GOT3 (cell line): ENCODE data around the gene ASTE1.
"Not testable (repeated sequence)": the region's sequence is repeated elsewhere in the genome, so short reads cannot be mapped to it uniquely, and the experiment has no call there.

Experiments used
- DNase-seq: peaks from one replicate; lab custom pipeline; 2025; ENCODE audit warnings: mixed read lengths; lab: John Stamatoyannopoulos, UW

The ASTE1 gene

DNA sequence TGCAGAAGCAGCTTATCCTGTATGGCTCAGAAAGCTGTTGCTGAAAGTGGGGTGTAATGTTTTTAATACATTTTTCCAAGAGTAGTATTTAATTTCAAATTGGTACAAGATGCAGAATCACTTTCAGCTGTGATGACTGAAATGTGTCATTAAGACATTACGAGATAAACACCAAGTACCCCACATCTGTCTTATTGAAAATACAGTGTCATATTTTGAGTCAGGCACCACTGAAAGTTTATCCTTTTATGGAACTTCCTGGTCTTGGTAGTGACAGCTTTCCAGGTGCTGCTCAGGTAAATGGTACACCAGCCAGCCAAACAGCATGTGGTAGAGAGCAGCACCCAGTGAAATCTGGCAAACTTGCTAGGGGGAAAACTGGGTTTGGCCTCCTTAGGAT lies 16.9 kb downstream of the ASTE1 start:
- no peak for DNase-seq

DNA sequence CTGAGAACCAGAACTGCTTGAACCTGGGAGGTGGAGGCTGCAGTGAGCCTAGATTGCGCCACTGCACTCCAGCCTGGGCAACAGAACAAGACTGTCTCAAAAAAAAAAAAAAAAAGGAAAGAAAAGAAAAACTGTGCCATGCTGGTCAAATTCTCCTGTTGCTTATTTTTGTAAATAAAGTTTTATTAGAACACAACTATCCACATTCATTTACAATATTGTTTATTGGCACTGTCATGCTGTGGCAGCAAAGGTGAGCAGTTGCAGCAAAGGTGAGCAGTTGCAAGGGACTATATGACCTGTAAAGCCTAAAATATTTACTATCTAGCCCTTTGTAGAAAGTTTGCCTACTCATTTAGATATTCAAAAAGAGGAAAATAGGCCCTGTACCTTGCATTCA lies 18.3 kb downstream of the ASTE1 start:
- no peak for DNase-seq

GRCh38 chr3:131007782-131008181 lies 18.8 kb downstream of the ASTE1 start:
- DNase-seq = no peak

DNA sequence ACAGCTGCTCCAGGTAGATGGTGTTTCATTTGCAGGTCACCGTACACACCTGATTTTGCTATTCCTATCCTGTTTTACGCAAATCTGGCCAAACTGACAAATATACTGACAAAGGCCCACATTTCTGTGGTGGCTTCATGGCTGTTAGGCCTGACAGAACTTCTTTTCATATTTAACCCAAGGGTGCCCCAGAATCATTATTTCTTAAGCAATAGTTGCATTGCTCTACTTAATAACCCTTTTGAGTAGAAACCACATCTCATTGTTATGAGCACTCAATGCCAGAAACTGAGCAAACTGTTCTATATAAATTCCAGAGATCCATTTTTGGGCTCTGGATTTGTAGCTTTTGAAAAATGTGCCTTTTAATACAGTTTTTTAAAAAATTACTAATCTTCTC lies 19.4 kb downstream of the ASTE1 start:
- DNase-seq = no peak

GRCh38 chr3:131004603-131005002 lies 22.0 kb downstream of the ASTE1 start:
- no peak for DNase-seq

DNA sequence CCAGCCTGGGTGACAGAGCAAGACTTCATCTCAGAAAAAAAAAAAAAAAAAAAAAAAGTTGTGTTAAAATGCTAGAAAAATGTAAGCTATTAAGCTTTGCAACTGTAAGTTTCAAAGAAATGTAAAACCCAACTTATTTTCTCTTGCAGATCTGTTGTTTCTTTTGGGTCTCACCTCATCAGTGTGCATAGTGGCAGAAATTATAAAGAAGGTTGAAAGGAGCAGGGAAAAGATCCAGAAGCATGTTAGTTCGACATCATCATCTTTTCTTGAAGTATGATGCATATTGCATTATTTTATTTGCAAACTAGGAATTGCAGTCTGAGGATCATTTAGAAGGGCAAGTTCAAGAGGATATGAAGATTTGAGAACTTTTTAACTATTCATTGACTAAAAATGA lies 25.6 kb downstream of the ASTE1 start:
- DNase-seq = no peak

DNA sequence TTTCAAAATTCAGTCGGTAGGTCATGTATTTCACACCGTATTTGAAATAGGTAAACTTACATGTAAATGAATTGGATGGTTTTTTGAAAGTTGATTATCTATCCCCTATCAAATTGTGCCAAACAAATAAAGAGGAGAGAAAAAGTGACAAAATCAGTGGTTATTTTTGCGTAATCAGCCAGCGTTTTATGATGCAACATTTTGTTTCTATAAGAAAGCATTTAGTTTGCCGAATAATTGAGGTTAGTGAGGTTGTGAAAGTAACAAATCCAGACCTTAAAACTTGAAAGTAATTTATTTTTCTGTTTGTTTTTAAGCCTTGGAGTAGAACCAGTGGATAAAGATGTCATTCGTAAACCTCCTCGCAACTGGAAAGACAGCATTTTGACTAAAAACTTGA lies 29.3 kb downstream of the ASTE1 start:
- DNase-seq = no peak

DNA sequence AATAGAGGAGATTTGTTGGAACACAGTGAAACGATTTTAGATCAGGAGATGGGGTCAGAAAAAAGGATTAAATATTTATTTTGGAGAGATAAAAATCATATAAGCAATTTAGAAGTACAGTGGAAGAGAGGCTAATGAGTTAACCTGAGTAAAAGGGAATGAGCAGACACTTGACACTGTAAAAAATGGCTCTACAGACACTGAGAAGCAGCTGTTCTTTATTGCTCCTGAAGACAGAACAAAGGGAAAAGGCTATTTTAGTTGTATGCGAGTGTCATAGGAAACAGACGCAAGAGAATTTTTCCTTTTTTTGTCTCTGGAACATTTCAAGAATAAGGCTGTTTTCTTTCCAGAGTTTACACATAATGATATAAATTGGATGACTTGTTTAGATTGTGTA lies 34.3 kb downstream of the ASTE1 start:
- no peak for DNase-seq

DNA sequence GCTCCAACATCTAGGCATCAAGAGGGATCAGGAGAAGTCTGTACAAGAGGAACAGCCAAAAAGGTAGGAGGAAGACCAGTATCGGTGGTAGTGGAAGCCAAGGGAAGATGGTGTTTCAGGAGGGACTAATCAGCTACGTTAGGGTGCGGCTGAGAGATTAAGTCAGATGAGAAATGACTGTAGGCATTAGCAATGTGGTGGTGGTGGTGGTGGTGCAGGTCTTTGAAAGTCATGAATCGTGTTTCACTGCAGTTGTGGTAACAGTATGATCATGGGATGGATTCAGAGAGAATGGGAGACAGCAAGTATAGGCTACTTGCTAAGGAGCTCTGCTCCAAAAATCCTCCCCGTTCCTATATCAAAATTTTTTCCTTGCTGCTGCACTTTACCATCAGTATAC lies 35.5 kb downstream of the ASTE1 start:
- DNase-seq = no peak

DNA sequence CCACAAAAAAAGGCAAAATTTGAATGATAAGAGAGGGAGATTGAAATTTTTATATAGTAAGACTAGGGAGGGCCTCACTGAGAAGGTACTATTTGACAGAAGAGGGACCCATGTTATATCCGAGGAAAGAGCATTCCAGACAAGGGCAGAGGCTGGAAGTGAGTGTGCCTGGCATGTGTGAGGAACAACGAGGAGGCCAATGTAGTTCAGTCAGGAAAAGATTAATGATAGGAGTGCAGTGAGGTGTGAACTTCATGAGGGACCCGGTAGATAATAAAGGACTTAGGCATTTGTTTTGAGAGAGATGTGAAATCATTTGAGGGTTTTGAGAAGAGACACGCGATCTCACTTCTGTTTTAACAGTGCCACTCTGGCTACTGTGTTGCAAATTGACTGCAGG lies 36.3 kb downstream of the ASTE1 start:
- no peak for DNase-seq

DNA sequence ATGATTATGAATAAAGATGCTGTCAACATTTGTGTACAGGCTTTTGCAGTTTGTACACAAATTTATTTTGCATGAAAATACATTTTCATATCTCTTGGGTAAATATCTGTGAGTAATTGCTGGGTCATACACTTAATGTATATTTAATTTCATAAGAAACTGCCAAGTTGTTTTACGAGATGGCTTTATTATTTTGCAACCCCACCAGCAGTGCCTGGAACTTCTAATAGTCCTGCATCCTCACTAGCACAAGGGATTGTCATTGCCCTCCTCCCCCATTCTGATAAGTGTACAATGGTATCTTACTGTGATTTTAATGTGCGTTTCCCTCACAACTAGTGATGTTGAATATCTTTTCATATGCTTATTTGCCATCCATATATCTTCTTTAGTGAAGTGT lies 45.2 kb downstream of the ASTE1 start:
- DNase-seq = no peak

DNA sequence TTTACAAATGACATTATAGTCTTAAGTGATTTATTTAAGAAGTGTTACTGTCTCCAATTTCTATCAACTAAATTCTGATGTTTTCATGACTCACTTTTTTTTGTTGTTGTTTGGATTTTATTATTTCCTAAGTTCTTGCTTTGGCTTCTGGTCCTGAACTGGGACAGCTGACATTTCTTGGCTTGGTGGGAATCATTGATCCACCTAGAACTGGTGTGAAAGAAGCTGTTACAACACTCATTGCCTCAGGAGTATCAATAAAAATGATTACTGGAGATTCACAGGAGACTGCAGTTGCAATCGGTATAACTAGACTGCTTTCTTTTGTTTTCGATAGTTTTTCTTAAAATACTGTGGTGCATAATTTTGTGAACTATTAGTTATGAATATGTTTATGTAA lies 47.5 kb downstream of the ASTE1 start:
- no peak for DNase-seq

GRCh38 chr3:130976706-130977105 lies 49.9 kb downstream of the ASTE1 start:
- no peak for DNase-seq

- DNase-seq = no peak
These were observed 51.4 kb downstream of the ASTE1 start for GRCh38 chr3:130975251-130975650.

GRCh38 chr3:130974201-130974600 lies 52.4 kb downstream of the ASTE1 start:
- DNase-seq = no peak

DNA sequence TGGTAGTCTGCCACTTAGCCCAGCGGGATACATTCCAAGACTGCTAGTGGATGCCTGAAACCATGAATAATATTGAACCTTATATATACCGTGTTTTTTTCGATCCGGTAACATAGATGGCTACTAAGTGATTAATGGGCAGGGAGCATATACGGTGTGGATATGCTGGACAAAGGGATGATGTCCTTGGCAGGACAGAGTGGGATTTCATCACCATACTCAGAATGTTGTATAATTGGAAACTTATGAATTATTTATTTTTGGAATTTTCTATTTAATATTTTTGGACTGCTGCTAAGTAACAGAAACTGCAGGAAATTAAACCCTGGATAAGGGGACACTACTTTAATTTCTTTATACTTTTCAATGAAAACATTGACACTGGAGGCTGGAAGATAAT lies 53.2 kb downstream of the ASTE1 start:
- DNase-seq = no peak

DNA sequence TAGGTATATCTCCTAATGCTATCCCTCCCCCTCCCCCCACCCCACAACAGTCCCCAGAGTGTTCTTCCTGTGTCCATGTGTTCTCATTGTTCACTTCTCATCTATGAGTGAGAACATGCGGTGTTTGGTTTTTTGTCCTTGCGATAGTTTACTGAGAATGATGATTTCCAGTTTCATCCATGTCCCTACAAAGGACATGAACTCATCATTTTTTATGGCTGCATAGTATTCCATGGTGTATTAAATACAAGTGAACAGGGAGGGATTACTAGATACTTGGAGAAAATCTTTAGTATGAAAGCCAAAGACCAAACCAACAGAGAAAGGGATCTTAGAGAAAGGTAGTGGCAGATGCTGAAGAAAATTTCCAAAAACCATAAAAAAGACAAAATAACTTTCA lies 54.0 kb downstream of the ASTE1 start:
- DNase-seq = not testable (repeated sequence)

DNA sequence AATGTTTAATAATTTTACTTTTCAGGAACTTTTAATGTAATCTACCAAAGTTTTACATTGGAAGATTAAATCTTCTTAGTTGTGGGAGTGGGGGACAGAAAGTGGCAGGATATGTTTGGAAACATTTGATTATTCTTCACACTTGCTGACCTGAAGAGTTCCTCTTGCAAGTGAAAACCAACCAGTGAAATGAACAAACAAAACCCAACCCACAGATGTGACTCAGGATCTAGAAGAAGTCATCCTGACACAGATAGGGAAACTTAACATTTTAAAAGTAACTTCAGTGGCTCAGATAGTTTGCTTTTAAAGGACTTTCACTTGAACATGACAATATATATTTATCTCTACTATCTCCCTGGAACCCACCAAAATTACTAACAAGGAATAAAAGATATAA lies 55.4 kb downstream of the ASTE1 start:
- DNase-seq = no peak

- no peak for DNase-seq
These were observed 57.0 kb downstream of the ASTE1 start for GRCh38 chr3:130969621-130970020.

GRCh38 chr3:130968221-130968620 lies 58.4 kb downstream of the ASTE1 start:
- DNase-seq = no peak

GRCh38 chr3:130967281-130967680 lies 59.3 kb downstream of the ASTE1 start:
- DNase-seq = no peak

DNA sequence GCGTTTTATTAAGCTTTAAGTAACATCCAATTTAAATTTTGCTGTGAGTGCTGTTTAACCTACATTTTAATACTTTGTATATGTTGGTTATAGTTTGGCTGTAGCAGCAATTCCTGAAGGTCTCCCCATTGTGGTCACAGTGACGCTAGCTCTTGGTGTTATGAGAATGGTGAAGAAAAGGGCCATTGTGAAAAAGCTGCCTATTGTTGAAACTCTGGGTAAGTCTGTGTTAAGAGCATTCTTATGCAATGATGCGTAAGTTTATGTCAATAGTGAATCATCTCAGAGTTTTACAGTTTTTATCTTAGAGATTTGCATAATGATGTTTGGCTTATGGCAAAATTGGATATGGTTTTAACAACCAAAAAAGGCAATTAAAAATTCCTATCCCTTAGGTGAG lies 62.7 kb downstream of the ASTE1 start:
- DNase-seq = no peak
